SK-N-SH treated with all-trans-retinoic acid at 6 μM for 48 hours (cell line): Measurements from ENCODE around the gene SUPT3H.

ENCODE experiments used
- ATAC-seq: fragments of 200-7000 bp; cut with Tn5 transposase; 3 replicates; pipeline ENCODE4 v1.9.1; 2020; ENCODE audit warnings: mild to moderate bottlenecking, moderate library complexity
- ARNTL ChIP-seq: fragments of 450-650 bp; formaldehyde crosslinking; IDR thresholded peaks from 2 replicates; pipeline ENCODE4 v1.5.0; 2020; ENCODE audit warnings: low read depth, mild to moderate bottlenecking, moderate library complexity, borderline replicate concordance
- BACH2 ChIP-seq: fragments of 250-450 bp; sonication (Bioruptor Pico); IDR thresholded peaks from 2 replicates; pipeline ENCODE4 v1.9.0; 2021; ENCODE audit warnings: mild to moderate bottlenecking, borderline replicate concordance
- CSDC2 ChIP-seq: fragments of 250-450 bp; sonication (Bioruptor Pico); IDR thresholded peaks from 2 replicates; pipeline ENCODE4 v1.5.0; 2020; ENCODE audit warnings: mild to moderate bottlenecking, moderate library complexity
- ESRRG ChIP-seq: fragments of 250-450 bp; sonication (Bioruptor Pico); IDR thresholded peaks from 2 replicates; pipeline ENCODE4 v1.6.1; 2021; ENCODE audit warnings: mild to moderate bottlenecking
- GLIS3 ChIP-seq: fragments of 250-450 bp; sonication (Bioruptor Pico); IDR thresholded peaks from 2 replicates; pipeline ENCODE4 v1.5.0; 2020; ENCODE audit warnings: mild to moderate bottlenecking, moderate library complexity
- ISL1 ChIP-seq: fragments of 250-450 bp; sonication (Bioruptor Pico); IDR thresholded peaks from 2 replicates; pipeline ENCODE4 v2.1.2; 2022; ENCODE audit warnings: mild to moderate bottlenecking, moderate library complexity
- OSR1 ChIP-seq: fragments of 250-450 bp; sonication (Bioruptor Pico); IDR thresholded peaks from 2 replicates; pipeline ENCODE4 v1.8.0; 2022; ENCODE audit warnings: moderate library complexity, mild to moderate bottlenecking, inconsistent platforms
- PPARA ChIP-seq: fragments of 250-450 bp; sonication (Bioruptor Pico); IDR thresholded peaks from 2 replicates; pipeline ENCODE4 v1.5.0; 2020; ENCODE audit warnings: mild to moderate bottlenecking, borderline replicate concordance
- RARB ChIP-seq: fragments of 250-450 bp; sonication (Bioruptor Pico); IDR thresholded peaks from 2 replicates; pipeline ENCODE4 v1.8.0; 2021; ENCODE audit warnings: mild to moderate bottlenecking, moderate library complexity
- TCF4 ChIP-seq: fragments of 250-450 bp; sonication (Bioruptor Pico); IDR thresholded peaks from 2 replicates; pipeline ENCODE4 v1.8.0; 2021; ENCODE audit warnings: mild to moderate bottlenecking, moderate library complexity, borderline replicate concordance
- ZC3H10 ChIP-seq: fragments of 250-450 bp; sonication (Bioruptor Pico); IDR thresholded peaks from 2 replicates; pipeline ENCODE4 v1.5.1; 2021; ENCODE audit warnings: mild to moderate bottlenecking, moderate library complexity
- ZNF565 ChIP-seq: fragments of 450-650 bp; formaldehyde crosslinking; conservative IDR thresholded peaks from 2 replicates; pipeline ENCODE4 v1.5.0; 2020; ENCODE audit warnings: low read depth, mild to moderate bottlenecking, moderate library complexity
- ZNF70 ChIP-seq: fragments of 450-650 bp; formaldehyde crosslinking; IDR thresholded peaks from 2 replicates; pipeline ENCODE4 v1.5.0; 2020; ENCODE audit warnings: mild to moderate bottlenecking, moderate library complexity
- TF ChIP-seq, protein P1 (sequence below): fragments of 250-450 bp; sonication (Bioruptor Pico); IDR thresholded peaks from 2 replicates; pipeline ENCODE4 v1.5.1; 2021; ENCODE audit warnings: mild to moderate bottlenecking, moderate library complexity
- TF ChIP-seq, protein P2 (sequence below): fragments of 250-450 bp; sonication (Bioruptor Pico); IDR thresholded peaks from 2 replicates; pipeline ENCODE4 v1.8.0; 2020; ENCODE audit warnings: mild to moderate bottlenecking, moderate library complexity, borderline replicate concordance
- TF ChIP-seq, protein P3 (sequence below): fragments of 250-450 bp; sonication (Bioruptor Pico); IDR thresholded peaks from 2 replicates; pipeline ENCODE4 v1.8.0; 2021; ENCODE audit warnings: low read depth, mild to moderate bottlenecking, moderate library complexity, borderline replicate concordance
- TF ChIP-seq, protein P4 (sequence below): fragments of 250-450 bp; sonication (Bioruptor Pico); IDR thresholded peaks from 2 replicates; pipeline ENCODE4 v1.5.1; 2020; ENCODE audit warnings: low read depth, mild to moderate bottlenecking, moderate library complexity
- TF ChIP-seq, protein P5 (sequence below): fragments of 250-450 bp; sonication (Bioruptor Pico); IDR thresholded peaks from 2 replicates; pipeline ENCODE4 v1.5.0; 2020; ENCODE audit warnings: mild to moderate bottlenecking, moderate library complexity

The SUPT3H gene

DNA sequence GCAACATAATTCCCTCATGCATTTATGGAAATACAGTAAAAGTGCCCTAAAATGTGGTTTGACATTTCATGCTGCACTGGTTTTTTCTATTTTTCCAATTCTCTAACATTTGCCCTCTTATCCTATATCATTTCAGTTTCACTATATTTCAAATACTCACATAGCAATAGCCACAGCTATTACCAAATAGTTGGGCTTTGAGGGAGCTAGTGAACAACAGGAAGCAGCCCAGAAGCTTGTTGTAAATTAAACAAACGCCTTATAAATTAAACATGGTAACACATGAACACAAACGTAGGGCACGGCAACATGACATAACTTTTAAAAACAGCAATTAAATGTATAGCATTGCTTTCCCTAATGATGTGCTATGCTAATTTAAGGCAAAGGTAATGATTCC is 521.3 kb downstream of the SUPT3H start:
- TF ChIP-seq, protein P1, sequence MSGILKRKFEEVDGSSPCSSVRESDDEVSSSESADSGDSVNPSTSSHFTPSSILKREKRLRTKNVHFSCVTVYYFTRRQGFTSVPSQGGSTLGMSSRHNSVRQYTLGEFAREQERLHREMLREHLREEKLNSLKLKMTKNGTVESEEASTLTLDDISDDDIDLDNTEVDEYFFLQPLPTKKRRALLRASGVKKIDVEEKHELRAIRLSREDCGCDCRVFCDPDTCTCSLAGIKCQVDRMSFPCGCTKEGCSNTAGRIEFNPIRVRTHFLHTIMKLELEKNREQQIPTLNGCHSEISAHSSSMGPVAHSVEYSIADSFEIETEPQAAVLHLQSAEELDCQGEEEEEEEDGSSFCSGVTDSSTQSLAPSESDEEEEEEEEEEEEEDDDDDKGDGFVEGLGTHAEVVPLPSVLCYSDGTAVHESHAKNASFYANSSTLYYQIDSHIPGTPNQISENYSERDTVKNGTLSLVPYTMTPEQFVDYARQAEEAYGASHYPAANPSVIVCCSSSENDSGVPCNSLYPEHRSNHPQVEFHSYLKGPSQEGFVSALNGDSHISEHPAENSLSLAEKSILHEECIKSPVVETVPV (CRISPR knock-in tag), result no peak
- no peak for TF ChIP-seq BACH2 (CRISPR knock-in tag)
- TF ChIP-seq, protein P2, sequence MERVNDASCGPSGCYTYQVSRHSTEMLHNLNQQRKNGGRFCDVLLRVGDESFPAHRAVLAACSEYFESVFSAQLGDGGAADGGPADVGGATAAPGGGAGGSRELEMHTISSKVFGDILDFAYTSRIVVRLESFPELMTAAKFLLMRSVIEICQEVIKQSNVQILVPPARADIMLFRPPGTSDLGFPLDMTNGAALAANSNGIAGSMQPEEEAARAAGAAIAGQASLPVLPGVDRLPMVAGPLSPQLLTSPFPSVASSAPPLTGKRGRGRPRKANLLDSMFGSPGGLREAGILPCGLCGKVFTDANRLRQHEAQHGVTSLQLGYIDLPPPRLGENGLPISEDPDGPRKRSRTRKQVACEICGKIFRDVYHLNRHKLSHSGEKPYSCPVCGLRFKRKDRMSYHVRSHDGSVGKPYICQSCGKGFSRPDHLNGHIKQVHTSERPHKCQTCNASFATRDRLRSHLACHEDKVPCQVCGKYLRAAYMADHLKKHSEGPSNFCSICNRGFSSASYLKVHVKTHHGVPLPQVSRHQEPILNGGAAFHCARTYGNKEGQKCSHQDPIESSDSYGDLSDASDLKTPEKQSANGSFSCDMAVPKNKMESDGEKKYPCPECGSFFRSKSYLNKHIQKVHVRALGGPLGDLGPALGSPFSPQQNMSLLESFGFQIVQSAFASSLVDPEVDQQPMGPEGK (CRISPR knock-in tag), result no peak
- TF ChIP-seq, protein P3, sequence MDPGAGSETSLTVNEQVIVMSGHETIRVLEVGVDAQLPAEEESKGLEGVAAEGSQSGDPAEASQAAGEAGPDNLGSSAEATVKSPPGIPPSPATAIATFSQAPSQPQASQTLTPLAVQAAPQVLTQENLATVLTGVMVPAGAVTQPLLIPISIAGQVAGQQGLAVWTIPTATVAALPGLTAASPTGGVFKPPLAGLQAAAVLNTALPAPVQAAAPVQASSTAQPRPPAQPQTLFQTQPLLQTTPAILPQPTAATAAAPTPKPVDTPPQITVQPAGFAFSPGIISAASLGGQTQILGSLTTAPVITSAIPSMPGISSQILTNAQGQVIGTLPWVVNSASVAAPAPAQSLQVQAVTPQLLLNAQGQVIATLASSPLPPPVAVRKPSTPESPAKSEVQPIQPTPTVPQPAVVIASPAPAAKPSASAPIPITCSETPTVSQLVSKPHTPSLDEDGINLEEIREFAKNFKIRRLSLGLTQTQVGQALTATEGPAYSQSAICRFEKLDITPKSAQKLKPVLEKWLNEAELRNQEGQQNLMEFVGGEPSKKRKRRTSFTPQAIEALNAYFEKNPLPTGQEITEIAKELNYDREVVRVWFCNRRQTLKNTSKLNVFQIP (CRISPR knock-in tag), result no peak
- TF ChIP-seq ZC3H10 (CRISPR knock-in tag), result no peak
- no peak for TF ChIP-seq ISL1 (CRISPR knock-in tag)
- no peak for TF ChIP-seq ESRRG (CRISPR knock-in tag)
- no peak for TF ChIP-seq ARNTL (CRISPR knock-in tag)
- no peak for TF ChIP-seq GLIS3
- TF ChIP-seq TCF4, result no peak
- TF ChIP-seq RARB (CRISPR knock-in tag), result no peak
- no peak for TF ChIP-seq ZNF565 (CRISPR knock-in tag)
- TF ChIP-seq, protein P4, sequence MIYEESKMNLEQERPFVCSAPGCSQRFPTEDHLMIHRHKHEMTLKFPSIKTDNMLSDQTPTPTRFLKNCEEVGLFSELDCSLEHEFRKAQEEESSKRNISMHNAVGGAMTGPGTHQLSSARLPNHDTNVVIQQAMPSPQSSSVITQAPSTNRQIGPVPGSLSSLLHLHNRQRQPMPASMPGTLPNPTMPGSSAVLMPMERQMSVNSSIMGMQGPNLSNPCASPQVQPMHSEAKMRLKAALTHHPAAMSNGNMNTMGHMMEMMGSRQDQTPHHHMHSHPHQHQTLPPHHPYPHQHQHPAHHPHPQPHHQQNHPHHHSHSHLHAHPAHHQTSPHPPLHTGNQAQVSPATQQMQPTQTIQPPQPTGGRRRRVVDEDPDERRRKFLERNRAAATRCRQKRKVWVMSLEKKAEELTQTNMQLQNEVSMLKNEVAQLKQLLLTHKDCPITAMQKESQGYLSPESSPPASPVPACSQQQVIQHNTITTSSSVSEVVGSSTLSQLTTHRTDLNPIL, result no peak
- TF ChIP-seq PPARA (CRISPR knock-in tag), result no peak
- no peak for TF ChIP-seq OSR1 (CRISPR knock-in tag)
- TF ChIP-seq, protein P5, sequence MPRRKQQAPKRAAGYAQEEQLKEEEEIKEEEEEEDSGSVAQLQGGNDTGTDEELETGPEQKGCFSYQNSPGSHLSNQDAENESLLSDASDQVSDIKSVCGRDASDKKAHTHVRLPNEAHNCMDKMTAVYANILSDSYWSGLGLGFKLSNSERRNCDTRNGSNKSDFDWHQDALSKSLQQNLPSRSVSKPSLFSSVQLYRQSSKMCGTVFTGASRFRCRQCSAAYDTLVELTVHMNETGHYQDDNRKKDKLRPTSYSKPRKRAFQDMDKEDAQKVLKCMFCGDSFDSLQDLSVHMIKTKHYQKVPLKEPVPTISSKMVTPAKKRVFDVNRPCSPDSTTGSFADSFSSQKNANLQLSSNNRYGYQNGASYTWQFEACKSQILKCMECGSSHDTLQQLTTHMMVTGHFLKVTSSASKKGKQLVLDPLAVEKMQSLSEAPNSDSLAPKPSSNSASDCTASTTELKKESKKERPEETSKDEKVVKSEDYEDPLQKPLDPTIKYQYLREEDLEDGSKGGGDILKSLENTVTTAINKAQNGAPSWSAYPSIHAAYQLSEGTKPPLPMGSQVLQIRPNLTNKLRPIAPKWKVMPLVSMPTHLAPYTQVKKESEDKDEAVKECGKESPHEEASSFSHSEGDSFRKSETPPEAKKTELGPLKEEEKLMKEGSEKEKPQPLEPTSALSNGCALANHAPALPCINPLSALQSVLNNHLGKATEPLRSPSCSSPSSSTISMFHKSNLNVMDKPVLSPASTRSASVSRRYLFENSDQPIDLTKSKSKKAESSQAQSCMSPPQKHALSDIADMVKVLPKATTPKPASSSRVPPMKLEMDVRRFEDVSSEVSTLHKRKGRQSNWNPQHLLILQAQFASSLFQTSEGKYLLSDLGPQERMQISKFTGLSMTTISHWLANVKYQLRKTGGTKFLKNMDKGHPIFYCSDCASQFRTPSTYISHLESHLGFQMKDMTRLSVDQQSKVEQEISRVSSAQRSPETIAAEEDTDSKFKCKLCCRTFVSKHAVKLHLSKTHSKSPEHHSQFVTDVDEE (CRISPR knock-in tag), result no peak
- TF ChIP-seq, all 23 proteins: peak for 0

DNA sequence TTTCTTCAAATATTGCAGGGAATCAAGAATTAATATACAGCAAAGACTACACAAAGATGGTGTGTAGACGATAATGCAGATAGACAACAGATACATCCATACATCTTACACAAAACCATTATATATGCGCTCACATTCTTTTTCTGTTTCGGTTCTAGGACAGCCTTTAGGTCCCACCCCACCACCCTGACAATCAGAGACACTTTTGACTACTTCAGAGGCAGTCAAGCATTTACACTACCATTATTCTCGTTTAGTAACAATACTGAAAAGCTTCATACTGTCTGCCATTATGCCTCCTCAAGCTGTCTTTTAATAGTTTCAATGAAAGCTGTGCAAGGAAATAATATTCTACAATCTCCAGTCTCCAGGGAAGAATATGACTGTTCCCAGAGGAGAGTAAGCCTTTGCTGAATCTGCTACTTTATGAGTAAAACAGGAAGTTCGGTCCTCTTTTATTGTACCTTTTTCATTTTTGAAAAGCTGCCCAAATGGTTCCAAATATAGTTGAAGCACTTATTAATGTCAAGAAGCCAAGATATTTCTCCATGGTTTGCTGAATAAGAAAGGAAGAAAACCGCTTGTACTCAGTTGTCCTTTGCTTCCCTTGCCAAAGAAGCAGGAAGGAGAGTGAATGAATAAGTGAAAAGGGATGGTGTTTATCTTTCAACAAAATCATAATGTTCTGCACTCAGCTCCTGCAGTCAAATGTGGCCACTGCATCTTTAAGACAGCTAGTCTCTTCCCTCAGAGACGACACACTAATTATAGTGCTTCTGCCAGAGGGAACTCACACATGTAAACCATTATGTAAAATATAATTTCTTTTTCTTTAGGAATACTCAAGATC is 521.9 kb downstream of the SUPT3H start:
- ATAC-seq, result no peak; the same call in 2 of the 3 replicates
- TF ChIP-seq, protein P1 (CRISPR knock-in tag), result no peak
- TF ChIP-seq CSDC2 (CRISPR knock-in tag) (no peak), ZC3H10 (CRISPR knock-in tag) (no peak), ZNF70 (CRISPR knock-in tag) (no peak)
- TF ChIP-seq, protein P5 (CRISPR knock-in tag), result no peak
- TF ChIP-seq, protein P3 (CRISPR knock-in tag), result no peak

More for the DNA sequence above, 521.3 kb downstream of the SUPT3H start:
- no peak for ATAC-seq
